Fibroblast of the aortic adventitia (primary cell): Measurements from ENCODE around the gene KIF25. TPM values are rescaled to one million over a fixed set of nuclear protein-coding genes. Genes with fewer than 3 reads are reported as not detected.

Experiments used
- DNase-seq: peaks from one replicate; pipeline ENCODE4 v3.0.0-alpha.2; 2010; ENCODE audit warnings: low read depth
- H3K4me3 ChIP-seq: 2 replicates; pipeline ENCODE4 v1.5.1; 2011; ENCODE audit warnings: low read depth, mild to moderate bottlenecking, control low read depth, low read length, moderate library complexity
- CTCF ChIP-seq: IDR thresholded peaks from 2 replicates; pipeline ENCODE4 v1.5.1; 2011; ENCODE audit warnings: mild to moderate bottlenecking, low read length, control low read depth, inconsistent platforms; ENCODE audit not compliant: insufficient read depth
- total RNA-seq: library from RNA; depleted of rRNA; stranded (reverse); fragments of >200 nt; gene quantifications from 2 replicates; pipeline ENCODE4 v1.2.3, GENCODE V29; 2012; ENCODE audit warnings: low replicate concordance

KIF25 gene
- total RNA-seq, 1 donor, result not detected

DNA sequence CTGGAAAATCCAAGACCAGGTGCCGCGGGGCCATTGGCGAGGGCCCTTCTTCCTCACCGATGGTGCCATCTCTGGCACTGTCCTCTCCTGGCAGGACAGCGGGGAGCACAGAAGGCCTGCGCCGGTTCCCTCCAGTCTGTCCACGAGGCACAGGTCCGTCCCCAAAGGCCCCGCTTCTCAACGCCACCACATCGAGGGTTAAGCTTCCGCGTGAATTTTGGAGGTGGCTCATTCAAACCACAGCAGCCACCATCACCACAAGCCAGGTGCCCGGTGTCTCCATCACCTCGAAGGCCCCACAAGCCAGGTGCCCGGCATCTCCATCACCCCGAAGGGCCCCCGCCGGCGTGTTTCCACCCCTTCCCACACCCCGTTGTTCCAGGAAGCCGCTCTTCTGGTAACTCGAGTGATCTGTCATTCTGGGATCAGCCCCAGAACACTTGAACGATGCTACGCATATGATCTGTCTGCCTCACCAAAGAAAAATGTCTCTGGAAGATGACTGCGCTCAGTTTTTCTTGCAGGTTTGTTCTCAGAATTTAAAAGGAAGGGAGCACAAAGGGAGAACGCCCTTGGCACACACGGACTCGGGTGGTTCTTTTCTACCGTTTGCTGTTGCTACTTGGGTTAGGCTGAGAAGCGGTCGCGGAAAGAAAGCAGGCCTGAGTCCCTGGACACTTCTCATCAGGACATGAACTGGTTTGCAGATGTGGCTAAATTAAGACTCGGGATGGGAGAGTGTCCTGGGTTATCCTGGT is 9.9 kb upstream of the KIF25 start:
- no peak overlapping the region for H3K4me3 ChIP-seq
- no peak for DNase-seq
- no peak for TF ChIP-seq CTCF

GRCh38 chr6:167988154-167988495 is 9.3 kb upstream of the KIF25 start:
- TF ChIP-seq CTCF, result no peak
- DNase-seq, result no peak
- H3K4me3 ChIP-seq, result no peak overlapping the region

GRCh38 chr6:167988945-167989841 is 8.3 kb upstream of the KIF25 start:
- no peak for DNase-seq
- TF ChIP-seq CTCF, result no peak

DNA sequence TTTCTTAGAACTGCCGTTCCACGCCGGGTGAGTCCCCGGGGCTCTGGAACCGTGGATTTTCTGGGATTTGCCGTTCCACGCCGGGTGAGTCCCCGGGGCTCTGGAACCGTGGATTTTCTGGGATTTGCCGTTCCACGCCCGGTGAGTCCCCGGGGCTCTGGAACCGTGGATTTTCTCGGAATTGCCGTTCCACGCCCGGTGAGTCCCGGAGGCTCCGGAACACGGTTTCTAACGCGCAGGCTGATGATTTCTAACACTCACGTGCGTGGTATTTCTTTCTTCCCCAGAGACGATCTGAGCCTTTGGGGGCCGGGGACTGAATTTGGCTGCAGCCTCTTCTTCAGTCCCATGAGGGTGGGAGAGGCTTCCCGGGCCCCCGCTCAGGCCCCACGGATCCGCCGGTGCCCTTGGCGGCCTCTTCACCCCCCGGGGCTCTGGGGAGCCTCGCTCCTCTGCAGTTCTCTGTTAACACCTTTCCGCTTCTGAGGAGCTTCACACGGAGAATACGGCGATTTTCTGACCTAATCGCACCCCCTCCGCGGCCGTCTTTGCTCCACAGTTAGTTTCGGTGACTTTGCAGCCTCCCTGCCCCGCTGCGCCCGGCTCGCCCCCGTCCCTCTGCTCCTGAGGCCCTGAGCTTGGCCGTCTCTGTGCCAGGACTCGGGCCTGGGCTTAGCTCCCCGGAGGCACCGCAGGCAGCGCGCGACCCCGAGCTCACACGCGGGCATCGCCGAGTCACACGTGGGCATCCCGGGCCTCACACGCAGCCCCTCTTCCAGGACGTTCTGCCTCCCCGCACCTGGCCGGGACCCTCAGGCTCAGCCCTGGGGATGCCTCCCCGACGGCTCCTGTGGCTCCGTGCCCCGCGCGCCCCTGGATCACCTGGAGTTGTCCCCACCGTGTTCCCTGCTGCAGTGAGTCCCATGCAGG is 7.2 kb upstream of the KIF25 start:
- no peak for DNase-seq

More at GRCh38 chr6:167988945-167989841, 8.3 kb upstream of the KIF25 start:
- no peak overlapping the region for H3K4me3 ChIP-seq

GRCh38 chr6:167993169-167993568 is 4.3 kb upstream of the KIF25 start:
- TF ChIP-seq CTCF, result no peak
- DNase-seq, result peak; percentile 11

More for the DNA sequence above, 7.2 kb upstream of the KIF25 start:
- no peak for TF ChIP-seq CTCF
- no peak overlapping the region for H3K4me3 ChIP-seq

GRCh38 chr6:167993831-167994230 is 3.6 kb upstream of the KIF25 start:
- no peak for DNase-seq
- H3K4me3 ChIP-seq, result no peak overlapping the region
- no peak for TF ChIP-seq CTCF

More at GRCh38 chr6:167993169-167993568, 4.3 kb upstream of the KIF25 start:
- no peak overlapping the region for H3K4me3 ChIP-seq
